ENCODE measurements around the gene ALS2CL. TPM values are rescaled to one million over a fixed set of nuclear protein-coding genes. Genes with fewer than 3 reads are reported as not detected.

Gene ALS2CL
- polyA plus RNA-seq, 4 donors = 11.8 to 100.0 (median 46.5) TPM

- DNase-seq (peak in 1 of 2 donors; percentile 77), FAIRE-seq (no peak)
- H3K9me3 ChIP-seq (ENCODE audit: control insufficient read depth in 2 of 2, insufficient read depth in 1 of 2, low read depth in 1 of 2, low read length in 1 of 2) = no peaks in the 10 kb centered on the region
- H3K4me1 ChIP-seq (ENCODE audit: control insufficient read depth in 3 of 3, insufficient read depth in 2 of 3, low read depth in 1 of 3, low read length in 2 of 3) = peaks cover 0 to 25% (median 0%) of the 10 kb centered on the region in 3 donors
- H3K27me3 ChIP-seq (ENCODE audit: control insufficient read depth in 3 of 3, insufficient read depth in 3 of 3, low read length in 3 of 3) = no peaks in the 10 kb centered on the region
- peak overlapping the region in 1 of 3 donors; percentile 67 for H3K27ac ChIP-seq (ENCODE audit: low read depth in 1 of 3, low read length in 2 of 3)
- H3K36me3 ChIP-seq (ENCODE audit: control insufficient read depth in 3 of 3, insufficient read depth in 2 of 3, low read depth in 1 of 3, low read length in 3 of 3) = peaks cover 0 to 72% (median 0%) of the 10 kb centered on the region in 3 donors
- 77 to 82% (median 82%) methylated on average over 10 of the region's 10 CpGs for WGBS, 3 donors
- H3K4me3 ChIP-seq (ENCODE audit: low read depth in 1 of 3, low read length in 3 of 3) = no peak overlapping the region
Observed at GRCh38 chr3:46673151-46674030, 20.1 kb downstream of the ALS2CL start.

DNA sequence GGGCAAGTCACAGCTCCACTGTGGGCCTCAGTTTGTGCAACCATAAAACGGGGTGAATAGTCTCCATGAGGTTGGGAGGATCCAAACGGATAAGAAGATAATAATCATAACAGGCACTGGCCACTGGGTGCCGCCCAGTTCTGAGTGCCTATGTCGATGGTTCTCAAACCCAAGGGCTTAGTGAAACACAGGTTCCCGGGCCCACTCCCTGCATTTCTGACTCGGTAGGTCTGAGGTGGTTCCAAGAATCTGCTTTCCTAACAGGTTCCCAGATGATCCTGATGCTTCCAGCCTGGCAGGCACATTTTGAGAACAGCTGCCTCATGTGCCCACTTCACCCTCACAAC, 21.2 kb downstream of the ALS2CL start:
- Histone ChIP-seq H3K9me3 (ENCODE audit: control insufficient read depth in 2 of 2, insufficient read depth in 1 of 2, low read depth in 1 of 2, low read length in 1 of 2) (no peaks in the 10 kb centered on the region), H3K4me3 (ENCODE audit: low read depth in 1 of 3, low read length in 3 of 3) (no peak overlapping the region), H3K36me3 (ENCODE audit: control insufficient read depth in 3 of 3, insufficient read depth in 2 of 3, low read depth in 1 of 3, low read length in 3 of 3) (peaks cover 0 to 65% (median 0%) of the 10 kb centered on the region in 3 donors), H3K4me1 (ENCODE audit: control insufficient read depth in 3 of 3, insufficient read depth in 2 of 3, low read depth in 1 of 3, low read length in 2 of 3) (peaks cover 0 to 29% (median 0%) of the 10 kb centered on the region in 3 donors), H3K27ac (ENCODE audit: low read depth in 1 of 3, low read length in 2 of 3) (peak overlapping the region in 1 of 3 donors; percentile 57), H3K27me3 (ENCODE audit: control insufficient read depth in 3 of 3, insufficient read depth in 3 of 3, low read length in 3 of 3) (no peaks in the 10 kb centered on the region)
- WGBS, 3 donors = 86 to 90% (median 87%) methylated on average over 6 of the region's 6 CpGs
- FAIRE-seq = no peak
- no peak for DNase-seq

GRCh38 chr3:46671541-46672348, 21.7 kb downstream of the ALS2CL start:
- H3K27me3 ChIP-seq (ENCODE audit: control insufficient read depth in 3 of 3, insufficient read depth in 3 of 3, low read length in 3 of 3) = no peaks in the 10 kb centered on the region
- peaks cover 0 to 29% (median 0%) of the 10 kb centered on the region in 3 donors for H3K4me1 ChIP-seq (ENCODE audit: control insufficient read depth in 3 of 3, insufficient read depth in 2 of 3, low read depth in 1 of 3, low read length in 2 of 3)
- peaks cover 0 to 59% (median 0%) of the 10 kb centered on the region in 3 donors for H3K36me3 ChIP-seq (ENCODE audit: control insufficient read depth in 3 of 3, insufficient read depth in 2 of 3, low read depth in 1 of 3, low read length in 3 of 3)
- no peak overlapping the region for H3K4me3 ChIP-seq (ENCODE audit: low read depth in 1 of 3, low read length in 3 of 3)
- peak overlapping the region in 1 of 3 donors; percentile 28 for H3K27ac ChIP-seq (ENCODE audit: low read depth in 1 of 3, low read length in 2 of 3)
- no peak for DNase-seq
- H3K9me3 ChIP-seq (ENCODE audit: control insufficient read depth in 2 of 2, insufficient read depth in 1 of 2, low read depth in 1 of 2, low read length in 1 of 2) = no peaks in the 10 kb centered on the region
- no peak for FAIRE-seq
- 91 to 92% (median 92%) methylated on average over 25 of the region's 25 CpGs for WGBS, 3 donors

- Histone ChIP-seq H3K27ac (ENCODE audit: low read depth in 1 of 3, low read length in 2 of 3) (no peak overlapping the region), H3K36me3 (ENCODE audit: control insufficient read depth in 3 of 3, insufficient read depth in 2 of 3, low read depth in 1 of 3, low read length in 3 of 3) (peaks cover 0 to 54% (median 0%) of the 10 kb centered on the region in 3 donors), H3K9me3 (ENCODE audit: control insufficient read depth in 2 of 2, insufficient read depth in 1 of 2, low read depth in 1 of 2, low read length in 1 of 2) (no peaks in the 10 kb centered on the region), H3K4me1 (ENCODE audit: control insufficient read depth in 3 of 3, insufficient read depth in 2 of 3, low read depth in 1 of 3, low read length in 2 of 3) (peaks cover 0 to 34% (median 0%) of the 10 kb centered on the region in 3 donors), H3K4me3 (ENCODE audit: low read depth in 1 of 3, low read length in 3 of 3) (no peak overlapping the region), H3K27me3 (ENCODE audit: control insufficient read depth in 3 of 3, insufficient read depth in 3 of 3, low read length in 3 of 3) (no peaks in the 10 kb centered on the region)
- 91 to 95% (median 91%) methylated on average over 4 of the region's 4 CpGs for WGBS, 3 donors
- DNase-seq (no peak), FAIRE-seq (no peak)
Observed at GRCh38 chr3:46670891-46671427, 22.5 kb downstream of the ALS2CL start.

DNA sequence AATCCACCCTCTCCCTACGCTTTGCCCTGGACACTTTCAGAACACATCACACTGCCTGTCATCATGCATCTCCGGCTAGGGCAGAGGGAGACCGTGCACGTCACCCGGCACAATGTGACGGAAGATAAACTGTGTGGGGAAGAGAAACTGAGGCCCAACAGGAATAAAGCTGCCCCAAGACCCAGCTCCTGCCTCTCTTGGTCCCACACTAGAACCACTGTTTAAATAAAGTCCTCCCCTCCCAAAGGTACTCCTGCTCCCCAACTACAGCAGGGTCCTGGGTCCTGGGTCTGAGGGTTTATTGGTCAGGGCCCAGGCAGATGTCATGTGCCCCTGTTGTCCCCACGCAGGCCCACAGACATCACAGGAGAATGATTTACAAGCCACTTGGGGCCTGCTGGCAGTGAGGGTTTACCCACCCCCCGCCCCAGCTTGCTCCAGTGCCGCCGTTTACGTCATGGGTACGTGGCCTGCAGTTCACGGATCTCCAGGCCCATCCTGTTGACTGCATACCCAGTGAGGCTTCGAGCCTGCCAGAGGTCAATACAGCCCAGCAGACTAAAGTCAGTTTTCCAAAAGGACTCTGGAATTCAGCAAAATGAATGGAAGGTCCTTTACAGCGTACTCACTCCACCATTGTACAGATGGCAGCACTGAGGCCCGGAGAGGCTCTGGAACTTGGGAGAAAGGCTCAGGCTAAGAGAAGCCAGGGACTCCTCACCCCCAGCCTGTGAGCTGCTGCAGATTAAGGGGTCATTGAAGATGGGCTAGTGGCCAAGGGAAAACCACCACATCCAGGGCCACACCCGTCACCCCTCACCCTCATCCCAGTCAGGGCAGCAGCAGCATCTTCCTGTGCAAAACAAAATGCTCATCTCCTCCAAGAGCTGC, 23.2 kb downstream of the ALS2CL start:
- 83 to 89% (median 86%) methylated on average over 16 to 17 of the region's 17 CpGs for WGBS, 3 donors
- Histone ChIP-seq H3K36me3 (ENCODE audit: control insufficient read depth in 3 of 3, insufficient read depth in 2 of 3, low read depth in 1 of 3, low read length in 3 of 3) (peaks cover 0 to 46% (median 0%) of the 10 kb centered on the region in 3 donors), H3K4me3 (ENCODE audit: low read depth in 1 of 3, low read length in 3 of 3) (no peak overlapping the region), H3K27ac (ENCODE audit: low read depth in 1 of 3, low read length in 2 of 3) (no peak overlapping the region), H3K27me3 (ENCODE audit: control insufficient read depth in 3 of 3, insufficient read depth in 3 of 3, low read length in 3 of 3) (no peaks in the 10 kb centered on the region), H3K9me3 (ENCODE audit: control insufficient read depth in 2 of 2, insufficient read depth in 1 of 2, low read depth in 1 of 2, low read length in 1 of 2) (no peaks in the 10 kb centered on the region), H3K4me1 (ENCODE audit: control insufficient read depth in 3 of 3, insufficient read depth in 2 of 3, low read depth in 1 of 3, low read length in 2 of 3) (peaks cover 0 to 36% (median 0%) of the 10 kb centered on the region in 3 donors)
- DNase-seq = no peak
- no peak for FAIRE-seq

DNA sequence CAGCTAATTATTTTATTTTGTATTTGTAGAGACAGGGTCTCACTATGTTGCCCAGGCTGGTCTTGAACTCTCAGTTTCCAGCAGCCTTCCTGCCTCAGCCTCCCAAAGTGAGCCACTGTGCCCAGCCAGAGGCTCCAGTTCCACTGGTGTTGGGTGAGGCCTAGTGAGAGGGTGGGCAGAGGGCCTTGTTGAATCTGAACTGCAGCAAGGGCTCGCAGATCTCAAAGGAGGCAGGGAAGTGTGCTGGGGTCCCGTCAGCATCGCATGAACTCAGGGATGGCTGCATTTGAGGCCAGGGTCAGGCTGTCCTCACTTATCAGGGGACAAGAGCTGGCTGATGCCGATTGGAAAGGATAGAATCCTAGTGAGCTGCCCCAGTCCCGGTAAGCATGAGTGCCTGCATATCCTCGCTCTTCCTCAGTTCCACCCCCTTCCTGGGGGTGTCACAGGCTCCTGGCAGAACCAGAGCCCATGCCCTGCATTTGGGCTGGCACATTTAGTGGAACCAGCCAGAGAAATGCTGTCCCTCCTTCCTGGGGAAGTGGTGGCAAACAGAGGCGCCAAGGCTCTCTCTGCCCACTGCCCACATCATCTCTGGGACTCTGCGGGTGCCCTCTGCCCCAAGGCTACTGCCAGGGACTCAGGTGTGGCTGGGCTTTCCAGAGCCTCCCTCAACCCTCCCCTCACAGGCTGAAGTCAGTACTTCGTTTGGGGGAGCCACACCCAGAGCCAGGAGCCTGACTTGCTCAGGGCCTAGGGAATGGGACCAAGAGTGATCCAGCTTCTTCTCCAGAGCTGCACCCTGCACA, 24.1 kb downstream of the ALS2CL start:
- no peak overlapping the region for H3K4me3 ChIP-seq (ENCODE audit: low read depth in 1 of 3, low read length in 3 of 3)
- H3K36me3 ChIP-seq (ENCODE audit: control insufficient read depth in 3 of 3, insufficient read depth in 2 of 3, low read depth in 1 of 3, low read length in 3 of 3) = peaks cover 0 to 38% (median 0%) of the 10 kb centered on the region in 3 donors
- FAIRE-seq (no peak), DNase-seq (no peak)
- 65 to 80% (median 77%) methylated on average over 9 of the region's 9 CpGs for WGBS, 3 donors
- peaks cover 0 to 36% (median 0%) of the 10 kb centered on the region in 3 donors for H3K4me1 ChIP-seq (ENCODE audit: control insufficient read depth in 3 of 3, insufficient read depth in 2 of 3, low read depth in 1 of 3, low read length in 2 of 3)
- no peak overlapping the region for H3K27ac ChIP-seq (ENCODE audit: low read depth in 1 of 3, low read length in 2 of 3)
- no peaks in the 10 kb centered on the region for H3K9me3 ChIP-seq (ENCODE audit: control insufficient read depth in 2 of 2, insufficient read depth in 1 of 2, low read depth in 1 of 2, low read length in 1 of 2)
- no peaks in the 10 kb centered on the region for H3K27me3 ChIP-seq (ENCODE audit: control insufficient read depth in 3 of 3, insufficient read depth in 3 of 3, low read length in 3 of 3)

DNA sequence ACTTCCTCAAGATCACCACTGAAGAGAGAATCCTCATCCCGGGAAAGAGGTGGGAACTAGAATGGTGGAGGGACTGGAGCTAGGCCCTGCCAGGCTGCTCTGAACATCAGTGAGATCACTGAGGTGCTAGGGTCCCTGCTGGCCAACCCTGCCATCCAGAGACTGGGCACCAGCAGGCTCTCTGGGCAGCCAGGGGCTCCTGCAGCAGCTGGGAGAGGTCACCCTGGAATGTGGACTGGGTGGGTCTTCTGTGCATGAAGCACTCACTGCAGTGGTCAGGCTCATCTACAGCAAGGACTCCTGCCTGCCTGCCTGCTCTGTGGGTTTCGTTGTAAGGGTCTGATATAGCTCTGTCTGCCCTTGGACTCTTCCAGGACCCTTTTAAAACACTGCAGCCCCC, 24.9 kb downstream of the ALS2CL start:
- 69 to 81% (median 79%) methylated on average over 2 of the region's 2 CpGs for WGBS, 3 donors
- DNase-seq (no peak), FAIRE-seq (no peak)
- Histone ChIP-seq H3K27me3 (ENCODE audit: control insufficient read depth in 3 of 3, insufficient read depth in 3 of 3, low read length in 3 of 3) (no peaks in the 10 kb centered on the region), H3K27ac (ENCODE audit: low read depth in 1 of 3, low read length in 2 of 3) (no peak overlapping the region), H3K36me3 (ENCODE audit: control insufficient read depth in 3 of 3, insufficient read depth in 2 of 3, low read depth in 1 of 3, low read length in 3 of 3) (peaks cover 0 to 30% (median 0%) of the 10 kb centered on the region in 3 donors), H3K9me3 (ENCODE audit: control insufficient read depth in 2 of 2, insufficient read depth in 1 of 2, low read depth in 1 of 2, low read length in 1 of 2) (no peaks in the 10 kb centered on the region), H3K4me3 (ENCODE audit: low read depth in 1 of 3, low read length in 3 of 3) (no peak overlapping the region), H3K4me1 (ENCODE audit: control insufficient read depth in 3 of 3, insufficient read depth in 2 of 3, low read depth in 1 of 3, low read length in 2 of 3) (peaks cover 0 to 30% (median 0%) of the 10 kb centered on the region in 3 donors)

Measured in small intestine (tissue), 7 donors.